Neural progenitor cell (in vitro differentiated cells): Measurements from ENCODE around the gene C4A.

Experiments
- CTCF ChIP-seq: fragments of 200-600 bp; sonication (generic); IDR thresholded peaks from 2 replicates; pipeline ENCODE4 v1.5.1; 2017; ENCODE audit warnings: antibody characterized with exemption, mild to moderate bottlenecking
- EZH2phosphoT487 ChIP-seq: fragments of 200-600 bp; sonication (generic); IDR thresholded peaks from 2 replicates; pipeline ENCODE4 v1.6.1; 2017; ENCODE audit warnings: antibody characterized with exemption

- TF ChIP-seq CTCF (no peak), EZH2phosphoT487 (no peak)
Measured at GRCh38 chr6:32047084-32047478, 65.2 kb downstream of the C4A start.
